Natural killer cell (primary cell): ENCODE measurements around the gene TENT5C. TPM values are rescaled to one million over a fixed set of nuclear protein-coding genes. Genes with fewer than 3 reads are reported as not detected.

Source experiments
- ATAC-seq, 3 donors: fragments of 150-1000 bp in 2 of 3; fragments of 200-7000 bp in 1 of 3; cut with Tn5 transposase; 1 replicate in 1 of 3; 2 replicates in 2 of 3; pipeline ENCODE4 v1.10.0; 2021; ENCODE audit warnings: mild to moderate bottlenecking in 2 of 3, moderate library complexity in 2 of 3
- DNase-seq, 2 donors: peaks; one replicate each; pipeline versions ENCODE4 v3.0.0 to v3.0.0-alpha.2; 2013 to 2021; ENCODE audit warnings: mixed read lengths in 1 of 2
- H3K27ac ChIP-seq: one replicate; pipeline ENCODE4 v1.5.1; 2013; ENCODE audit warnings: mild to moderate bottlenecking, low read length
- H3K27me3 ChIP-seq: one replicate; pipeline ENCODE4 v1.6.1; 2013; ENCODE audit warnings: low read length; ENCODE audit not compliant: control insufficient read depth, insufficient read depth
- H3K36me3 ChIP-seq: one replicate; pipeline ENCODE4 v1.6.1; 2013; ENCODE audit warnings: low read length; ENCODE audit not compliant: control insufficient read depth, insufficient read depth
- H3K4me1 ChIP-seq: one replicate; pipeline ENCODE4 v1.6.1; 2013; ENCODE audit warnings: low read length; ENCODE audit not compliant: control insufficient read depth, insufficient read depth
- H3K4me3 ChIP-seq: one replicate; pipeline ENCODE4 v1.5.1; 2013; ENCODE audit warnings: low read length
- H3K9me3 ChIP-seq: one replicate; pipeline ENCODE4 v1.6.1; 2013; ENCODE audit warnings: low read length; ENCODE audit not compliant: control insufficient read depth, insufficient read depth
- H3K27ac Mint-ChIP-seq, 2 donors: one replicate each; pipeline ENCODE4 v1.8.0; 2022; ENCODE audit warnings: mild to moderate bottlenecking in 2 of 2, mixed read lengths in 2 of 2, moderate library complexity in 1 of 2
- H3K27me3 Mint-ChIP-seq, 2 donors: one replicate each; pipeline ENCODE4 v1.8.0; 2022; ENCODE audit warnings: low read depth in 2 of 2, mixed read lengths in 2 of 2
- H3K36me3 Mint-ChIP-seq: one replicate; pipeline ENCODE4 v1.8.0; 2022; ENCODE audit warnings: mixed read lengths
- H3K4me1 Mint-ChIP-seq, 2 donors: one replicate each; pipeline ENCODE4 v1.8.0; 2022; ENCODE audit warnings: mixed read lengths in 2 of 2
- H3K4me3 Mint-ChIP-seq: one replicate; pipeline ENCODE4 v1.8.0; 2022; ENCODE audit warnings: mild to moderate bottlenecking, moderate library complexity, mixed read lengths
- H3K9me3 Mint-ChIP-seq, 2 donors: one replicate each; pipeline ENCODE4 v1.8.0; 2022; ENCODE audit warnings: mixed read lengths in 2 of 2
- CTCF ChIP-seq: fragments of 200-600 bp; IDR thresholded peaks from one replicate; pipeline ENCODE4 v1.8.0; 2022; ENCODE audit warnings: antibody characterized with exemption
- WGBS: methylation state at CpG from one replicate; pipeline ENCODE4 v1.1.7; 2013; ENCODE audit warnings: missing lambda C conversion rate; ENCODE audit not compliant: insufficient coverage; 5-methylcytosine and 5-hydroxymethylcytosine counted together
- intact Hi-C: fragments of 100-400 bp; cut with micrococcal nuclease; formaldehyde crosslinking; loops from one replicate; pipeline ENCODE4 v1.14.2; 2022
- total RNA-seq, 4 donors: library from RNA; stranded (reverse); fragments of 120-200 nt in 1 of 4; gene quantifications; one replicate each; pipeline versions ENCODE4 v1.2.3 to v1.2.4, GENCODE V29; 2013 to 2022

The TENT5C gene
- total RNA-seq, 3 donors from 2014 or later (not counting 1 experiment from before 2014, with no cell fraction given), result 80.6 to 109 (median 90.9) TPM

DNA sequence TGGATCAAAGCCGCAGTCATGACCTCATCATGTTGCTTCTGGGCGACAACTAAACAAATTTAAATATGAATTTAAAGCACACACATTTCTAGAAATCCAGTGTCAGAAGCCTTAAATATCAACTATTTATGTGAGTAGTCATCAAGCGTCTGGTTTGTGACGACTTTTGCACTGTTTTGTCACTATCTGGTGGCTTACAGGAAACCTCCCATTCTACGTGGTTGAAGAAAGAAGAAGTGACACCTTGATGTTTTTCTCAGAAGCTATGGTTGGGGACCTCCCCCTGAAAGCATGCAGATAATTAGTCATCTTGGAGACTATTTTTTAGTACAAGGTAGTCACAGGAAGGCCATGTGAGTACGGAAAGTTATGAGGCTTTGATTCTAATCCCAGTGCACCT is 58.5 kb downstream of the TENT5C start:
- Histone ChIP-seq H3K27ac (peak overlapping the region; percentile 88), H3K4me1 (peaks cover 62% of the 10 kb centered on the region), H3K9me3 (peaks cover 7% of the 10 kb centered on the region), H3K4me3 (no peak overlapping the region), H3K36me3 (no peaks in the 10 kb centered on the region), H3K27me3 (no peaks in the 10 kb centered on the region)
- 18% methylated on average over 6 of the region's 6 CpGs for WGBS
- peak overlapping the region; percentile 94 to 97 for H3K27ac Mint-ChIP-seq
- intact Hi-C loops, result loop anchor here (1.0 kb wide), 4 partner anchors 8 to 58 kb away; partner anchors contain the start of gene TENT5C
- no peak for TF ChIP-seq CTCF
- DNase-seq (peak in 1 of 2 donors; percentile 93), ATAC-seq (peak; percentile 84 to 91 (median 89))
- H3K9me3 Mint-ChIP-seq, result peaks cover 3 to 4% of the 10 kb centered on the region in 2 donors
- H3K4me1 Mint-ChIP-seq, result peaks cover 65 to 67% of the 10 kb centered on the region in 2 donors
- H3K4me3 Mint-ChIP-seq, result peak overlapping the region; percentile 79
- H3K27me3 Mint-ChIP-seq, result peaks cover 0 to 3% of the 10 kb centered on the region in 2 donors
- peaks cover 6% of the 10 kb centered on the region for H3K36me3 Mint-ChIP-seq

- Mint-ChIP-seq H3K27ac (peak overlapping the region; percentile 94 to 97), H3K9me3 (peaks cover 3 to 4% of the 10 kb centered on the region in 2 donors), H3K4me3 (peak overlapping the region; percentile 43), H3K4me1 (peaks cover 53 to 56% of the 10 kb centered on the region in 2 donors), H3K36me3 (peaks cover 6% of the 10 kb centered on the region), H3K27me3 (peaks cover 0 to 6% of the 10 kb centered on the region in 2 donors)
- no peak for ATAC-seq
- peak in 1 of 2 donors; percentile 23 for DNase-seq
- intact Hi-C loops, result no loop called here
- Histone ChIP-seq H3K4me1 (peaks cover 51% of the 10 kb centered on the region), H3K27me3 (no peaks in the 10 kb centered on the region), H3K9me3 (peaks cover 7% of the 10 kb centered on the region), H3K27ac (peak overlapping the region; percentile 88), H3K36me3 (no peaks in the 10 kb centered on the region), H3K4me3 (no peak overlapping the region)
- WGBS, result 84% methylated on average over 5 of the region's 5 CpGs
- TF ChIP-seq CTCF, result no peak
Measured at GRCh38 chr1:117665556-117666270, 59.9 kb downstream of the TENT5C start.

- intact Hi-C loops, result no loop called here
- H3K36me3 ChIP-seq, result no peaks in the 10 kb centered on the region
- Mint-ChIP-seq H3K9me3 (no peaks in the 10 kb centered on the region), H3K36me3 (no peaks in the 10 kb centered on the region), H3K27me3 (peaks cover 0 to 12% of the 10 kb centered on the region in 2 donors), H3K4me3 (no peak overlapping the region), H3K4me1 (peaks cover 28 to 33% of the 10 kb centered on the region in 2 donors), H3K27ac (no peak overlapping the region)
- DNase-seq, result no peak
- no peaks in the 10 kb centered on the region for H3K9me3 ChIP-seq
- peaks cover 37% of the 10 kb centered on the region for H3K4me1 ChIP-seq
- TF ChIP-seq CTCF, result no peak
- no peak overlapping the region for H3K4me3 ChIP-seq
- no peaks in the 10 kb centered on the region for H3K27me3 ChIP-seq
- no peak overlapping the region for H3K27ac ChIP-seq
- ATAC-seq, result no peak
- WGBS, result 95% methylated on average over 7 of the region's 7 CpGs
Measured at GRCh38 chr1:117669572-117669971, 63.7 kb downstream of the TENT5C start.
